ENCODE results near the gene MMRN1. TPM values are rescaled to one million over a fixed set of nuclear protein-coding genes. Genes with fewer than 3 reads are reported as not detected.
"Not testable (repeated sequence)": the region's sequence is repeated elsewhere in the genome, so short reads cannot be mapped to it uniquely, and the experiment has no call there.

The MMRN1 gene
- total RNA-seq, 1 experiment from 2014 or later = not detected

- H3K27me3 ChIP-seq (replicated peaks) = 0 out of 2 replicates have a peak, but pooled peaks cover 2% of the 10 kb centered on the region
- DNase-seq (ENCODE audit: low read depth in 1 of 2, low spot score in 2 of 2) = no peak
- H3K9me3 ChIP-seq (replicated peaks) = no peaks in the 10 kb centered on the region
- H3K27ac ChIP-seq = no peak overlapping the region
- H3K36me3 ChIP-seq = no peaks in the 10 kb centered on the region
- H3K4me3 ChIP-seq = no peak overlapping the region
- H3K4me1 ChIP-seq (replicated peaks) = no peaks in the 10 kb centered on the region
Observed at GRCh38 chr4:89899152-89899551, 4.5 kb downstream of the MMRN1 start.

- H3K9me3 ChIP-seq (replicated peaks) = no peaks in the 10 kb centered on the region
- 0 out of 2 replicates have a peak, but pooled peaks cover 2% of the 10 kb centered on the region for H3K27me3 ChIP-seq (replicated peaks)
- H3K4me1 ChIP-seq (replicated peaks) = no peaks in the 10 kb centered on the region
- no peak overlapping the region for H3K27ac ChIP-seq
- DNase-seq (ENCODE audit: low read depth in 1 of 2, low spot score in 2 of 2) = no peak
- H3K36me3 ChIP-seq = no peaks in the 10 kb centered on the region
- H3K4me3 ChIP-seq = no peak overlapping the region
Observed at GRCh38 chr4:89899854-89900253, 5.2 kb downstream of the MMRN1 start.

DNA sequence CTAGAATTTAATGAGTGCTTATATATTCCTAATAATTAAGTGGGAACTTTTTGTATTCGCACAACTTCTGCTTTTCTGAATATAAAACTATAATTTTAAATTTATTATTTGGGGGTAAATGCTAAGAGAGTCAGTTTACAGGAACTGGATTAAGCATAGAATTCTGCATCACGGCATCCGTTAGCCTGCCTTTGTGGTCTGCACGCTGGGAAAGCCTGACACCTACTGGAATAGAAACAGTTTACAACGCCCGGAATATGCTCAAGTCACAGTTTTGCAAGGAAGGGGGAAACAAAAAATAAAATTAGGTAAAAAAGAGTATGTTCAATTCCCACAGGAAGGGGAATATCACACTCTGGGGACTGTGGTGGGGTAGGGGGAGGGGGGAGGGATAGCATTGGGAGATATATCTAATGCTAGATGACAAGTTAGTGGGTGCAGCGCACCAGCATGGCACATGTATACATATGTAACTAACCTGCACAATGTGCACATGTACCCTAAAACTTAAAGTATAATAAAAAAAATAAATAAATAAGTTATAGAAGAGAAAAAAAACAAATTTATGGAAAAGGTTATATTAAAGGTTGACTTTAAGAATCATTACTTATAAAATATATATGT, 7.3 kb downstream of the MMRN1 start:
- H3K4me1 ChIP-seq (replicated peaks); H3K9me3 ChIP-seq (replicated peaks); H3K36me3 ChIP-seq; H3K27me3 ChIP-seq (replicated peaks); H3K27ac ChIP-seq; H3K4me3 ChIP-seq: not testable (repeated sequence)
- DNase-seq (ENCODE audit: low read depth in 1 of 2, low spot score in 2 of 2) = peak in 1 of 2 experiments; percentile 46

DNA sequence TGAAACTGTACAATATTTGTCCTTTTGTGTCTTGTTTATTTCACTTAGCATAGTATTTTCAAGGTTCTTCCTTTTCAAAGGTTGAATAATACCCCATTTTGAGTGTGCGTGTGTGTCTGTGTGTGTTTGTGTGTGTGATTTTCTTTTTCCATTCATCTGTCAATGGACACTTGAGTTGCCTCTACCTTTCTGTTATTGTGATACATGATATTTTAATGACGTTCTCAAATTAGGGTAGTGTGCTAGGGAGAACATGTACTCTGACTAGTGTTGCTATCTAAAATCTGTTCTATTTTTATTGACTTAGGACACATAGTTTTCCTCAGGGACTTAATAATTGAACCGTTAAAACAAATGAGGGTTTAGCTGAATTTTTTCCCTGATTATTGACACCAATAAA, 9.9 kb downstream of the MMRN1 start:
- Histone ChIP-seq H3K4me1 (replicated peaks) (no peaks in the 10 kb centered on the region), H3K36me3 (no peaks in the 10 kb centered on the region), H3K4me3 (no peak overlapping the region), H3K27me3 (replicated peaks) (no peaks in the 10 kb centered on the region), H3K9me3 (replicated peaks) (no peaks in the 10 kb centered on the region), H3K27ac (no peak overlapping the region)
- no peak for DNase-seq (ENCODE audit: low read depth in 1 of 2, low spot score in 2 of 2)

- no peaks in the 10 kb centered on the region for H3K9me3 ChIP-seq (replicated peaks)
- no peaks in the 10 kb centered on the region for H3K36me3 ChIP-seq
- no peak overlapping the region for H3K27ac ChIP-seq
- no peaks in the 10 kb centered on the region for H3K27me3 ChIP-seq (replicated peaks)
- H3K4me3 ChIP-seq = no peak overlapping the region
- no peaks in the 10 kb centered on the region for H3K4me1 ChIP-seq (replicated peaks)
- DNase-seq (ENCODE audit: low read depth in 1 of 2, low spot score in 2 of 2) = no peak
Observed at GRCh38 chr4:89906316-89906715, 11.7 kb downstream of the MMRN1 start.

DNA sequence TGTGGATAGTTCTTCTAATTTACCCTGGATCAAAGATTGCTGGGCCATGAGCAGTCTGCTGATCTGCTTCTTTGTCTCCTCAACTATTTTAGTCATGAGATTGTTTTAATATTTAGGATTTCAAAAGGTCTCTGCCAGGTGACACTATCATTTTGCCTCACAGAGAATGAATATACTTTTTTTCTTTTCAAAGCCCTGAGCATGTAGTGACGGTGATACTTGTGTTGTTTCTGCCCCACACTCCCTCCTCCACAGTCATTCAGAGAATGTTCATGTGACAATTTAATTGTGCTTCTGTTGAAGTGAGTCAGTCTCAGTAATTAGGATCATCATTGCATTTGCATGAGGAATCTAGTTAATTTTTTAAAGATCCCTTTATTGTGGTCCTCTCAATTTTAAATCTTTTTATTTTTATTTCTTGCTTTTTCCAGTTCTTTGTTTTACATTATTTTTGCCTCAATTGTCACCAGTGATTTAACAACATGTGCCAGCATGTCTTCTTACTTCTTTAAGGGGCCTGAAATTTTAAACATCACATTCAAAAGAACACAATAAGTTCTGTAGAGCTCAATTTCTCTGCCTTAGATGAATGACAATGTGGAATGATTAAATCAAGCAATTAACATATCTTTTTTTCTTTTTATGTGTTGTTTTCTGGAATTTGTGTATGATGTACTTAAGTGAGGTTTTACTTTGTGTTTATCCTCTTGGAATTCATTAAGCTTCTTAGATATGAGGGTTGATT, 12.3 kb downstream of the MMRN1 start:
- DNase-seq (ENCODE audit: low read depth in 1 of 2, low spot score in 2 of 2) = no peak

DNA sequence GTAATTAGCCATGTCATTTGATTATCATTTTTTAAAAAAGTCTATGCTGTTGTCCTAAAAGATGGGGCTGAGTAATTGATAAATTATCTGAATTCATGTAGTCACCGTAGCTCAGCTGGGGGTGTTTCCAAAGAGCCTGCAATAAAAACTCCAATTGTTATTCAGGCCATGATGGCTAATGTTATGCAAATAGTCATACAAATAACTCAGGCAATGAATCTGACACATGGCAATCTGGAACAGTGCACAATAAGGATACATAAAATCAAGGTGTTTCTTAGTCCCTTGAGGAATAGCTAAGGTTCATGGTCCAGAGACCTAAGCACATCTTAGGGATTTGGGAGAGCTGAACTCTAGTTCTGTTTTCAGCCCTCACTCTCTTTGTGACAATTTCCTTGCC, 15.2 kb downstream of the MMRN1 start:
- Histone ChIP-seq H3K4me1 (replicated peaks) (no peaks in the 10 kb centered on the region), H3K27ac (no peak overlapping the region), H3K36me3 (no peaks in the 10 kb centered on the region), H3K4me3 (no peak overlapping the region), H3K9me3 (replicated peaks) (no peaks in the 10 kb centered on the region), H3K27me3 (replicated peaks) (no peaks in the 10 kb centered on the region)
- DNase-seq (ENCODE audit: low read depth in 1 of 2, low spot score in 2 of 2) = no peak

More for the DNA sequence above, 12.3 kb downstream of the MMRN1 start:
- Histone ChIP-seq H3K4me1 (replicated peaks) (no peaks in the 10 kb centered on the region), H3K9me3 (replicated peaks) (no peaks in the 10 kb centered on the region), H3K4me3 (no peak overlapping the region), H3K27ac (no peak overlapping the region), H3K36me3 (no peaks in the 10 kb centered on the region), H3K27me3 (replicated peaks) (no peaks in the 10 kb centered on the region)

- DNase-seq (ENCODE audit: low read depth in 1 of 2, low spot score in 2 of 2) = no peak
- no peak overlapping the region for H3K4me3 ChIP-seq
- no peak overlapping the region for H3K27ac ChIP-seq
- no peaks in the 10 kb centered on the region for H3K4me1 ChIP-seq (replicated peaks)
- H3K36me3 ChIP-seq = no peaks in the 10 kb centered on the region
- H3K9me3 ChIP-seq (replicated peaks) = no peaks in the 10 kb centered on the region
- H3K27me3 ChIP-seq (replicated peaks) = no peaks in the 10 kb centered on the region
Observed at GRCh38 chr4:89913623-89914022, 19.0 kb downstream of the MMRN1 start.

GRCh38 chr4:89914609-89915550, 20.2 kb downstream of the MMRN1 start:
- H3K4me3 ChIP-seq = no peak overlapping the region
- DNase-seq (ENCODE audit: low read depth in 1 of 2, low spot score in 2 of 2) = no peak
- no peak overlapping the region for H3K27ac ChIP-seq

DNA sequence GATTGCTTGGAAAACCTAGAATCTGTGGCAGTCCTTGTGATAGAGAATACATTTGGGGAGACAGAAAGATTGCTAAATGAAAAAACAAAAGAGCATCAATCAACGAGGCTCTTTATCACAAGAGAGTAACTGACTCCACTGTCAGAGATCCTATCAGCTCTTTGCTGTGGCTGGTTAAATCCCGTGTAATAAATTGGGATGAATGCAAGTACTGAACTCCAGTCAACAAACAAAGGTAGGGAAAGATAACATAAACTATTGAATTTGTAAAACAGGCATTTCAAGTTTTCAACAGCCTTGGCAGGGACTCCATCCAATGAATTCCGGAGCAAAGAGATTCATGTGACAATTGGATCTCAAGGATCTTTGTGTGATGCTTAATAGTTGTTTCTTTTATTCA, 21.3 kb downstream of the MMRN1 start:
- no peaks in the 10 kb centered on the region for H3K4me1 ChIP-seq (replicated peaks)
- DNase-seq (ENCODE audit: low read depth in 1 of 2, low spot score in 2 of 2) = no peak
- H3K4me3 ChIP-seq = no peak overlapping the region
- H3K36me3 ChIP-seq = no peaks in the 10 kb centered on the region
- H3K27ac ChIP-seq = no peak overlapping the region
- no peaks in the 10 kb centered on the region for H3K27me3 ChIP-seq (replicated peaks)
- no peaks in the 10 kb centered on the region for H3K9me3 ChIP-seq (replicated peaks)

More at GRCh38 chr4:89914609-89915550, 20.2 kb downstream of the MMRN1 start:
- no peaks in the 10 kb centered on the region for H3K27me3 ChIP-seq (replicated peaks)
- no peaks in the 10 kb centered on the region for H3K36me3 ChIP-seq
- H3K9me3 ChIP-seq (replicated peaks) = no peaks in the 10 kb centered on the region
- no peaks in the 10 kb centered on the region for H3K4me1 ChIP-seq (replicated peaks)

- no peaks in the 10 kb centered on the region for H3K9me3 ChIP-seq (replicated peaks)
- no peak overlapping the region for H3K4me3 ChIP-seq
- no peaks in the 10 kb centered on the region for H3K36me3 ChIP-seq
- no peaks in the 10 kb centered on the region for H3K27me3 ChIP-seq (replicated peaks)
- no peaks in the 10 kb centered on the region for H3K4me1 ChIP-seq (replicated peaks)
- no peak for DNase-seq (ENCODE audit: low read depth in 1 of 2, low spot score in 2 of 2)
- no peak overlapping the region for H3K27ac ChIP-seq
Observed at GRCh38 chr4:89922848-89923416, 28.3 kb downstream of the MMRN1 start.

- Histone ChIP-seq H3K4me1 (replicated peaks) (no peaks in the 10 kb centered on the region), H3K36me3 (no peaks in the 10 kb centered on the region), H3K4me3 (no peak overlapping the region), H3K27ac (no peak overlapping the region), H3K27me3 (replicated peaks) (no peaks in the 10 kb centered on the region), H3K9me3 (replicated peaks) (no peaks in the 10 kb centered on the region)
- DNase-seq (ENCODE audit: low read depth in 1 of 2, low spot score in 2 of 2) = no peak
Observed at GRCh38 chr4:89928838-89929237, 34.2 kb downstream of the MMRN1 start.

GRCh38 chr4:89929425-89930159, 34.9 kb downstream of the MMRN1 start:
- Histone ChIP-seq H3K9me3 (replicated peaks) (no peaks in the 10 kb centered on the region), H3K27me3 (replicated peaks) (no peaks in the 10 kb centered on the region), H3K4me1 (replicated peaks) (no peaks in the 10 kb centered on the region), H3K4me3 (no peak overlapping the region), H3K36me3 (no peaks in the 10 kb centered on the region), H3K27ac (no peak overlapping the region)
- no peak for DNase-seq (ENCODE audit: low read depth in 1 of 2, low spot score in 2 of 2)
